Astrocyte (in vitro differentiated cells and primary cell): ENCODE data around the gene ADSS1. TPM values are rescaled to one million over a fixed set of nuclear protein-coding genes. Genes with fewer than 3 reads are reported as not detected.

Experiments
- DNase-seq: peaks from one replicate; pipeline ENCODE4 v3.0.0-alpha.2; 2010; ENCODE audit warnings: low read depth
- FAIRE-seq: peaks from 2 replicates; lab custom pipeline; 2011; peaks lifted over from hg19 to GRCh38; lab: Jason Lieb, UNC
- H2AFZ ChIP-seq: 2 replicates; pipeline ENCODE4 v1.6.0; 2012; ENCODE audit warnings: low read depth, low read length, inconsistent platforms
- H3K27ac ChIP-seq: 2 replicates; pipeline ENCODE4 v1.5.1; 2011; ENCODE audit warnings: low read depth, low read length, inconsistent platforms
- H3K27me3 ChIP-seq: 2 replicates; pipeline ENCODE4 v1.6.0; 2011; ENCODE audit warnings: low read length, inconsistent platforms; ENCODE audit not compliant: insufficient read depth
- H3K36me3 ChIP-seq: 2 replicates; pipeline ENCODE4 v1.5.1; 2011; ENCODE audit warnings: low read length, inconsistent platforms; ENCODE audit not compliant: insufficient read depth
- H3K4me1 ChIP-seq: 2 replicates; pipeline ENCODE4 v1.5.1; 2011; ENCODE audit warnings: low read length, inconsistent platforms; ENCODE audit not compliant: insufficient read depth
- H3K4me2 ChIP-seq: 2 replicates; pipeline ENCODE4 v1.6.0; 2012; ENCODE audit warnings: low read length, inconsistent platforms
- H3K4me3 ChIP-seq: 2 replicates; pipeline ENCODE4 v1.5.1; 2011; ENCODE audit warnings: low read depth, mild to moderate bottlenecking, low read length, inconsistent platforms; ENCODE audit not compliant: insufficient read depth
- H3K79me2 ChIP-seq: 2 replicates; pipeline ENCODE4 v1.6.0; 2012; ENCODE audit warnings: mild to moderate bottlenecking, low read length, inconsistent platforms; ENCODE audit not compliant: insufficient read depth
- H3K9ac ChIP-seq: 2 replicates; pipeline ENCODE4 v1.6.0; 2012; ENCODE audit warnings: mild to moderate bottlenecking, low read length, inconsistent platforms
- H3K9me3 ChIP-seq: 2 replicates; pipeline ENCODE4 v1.5.1; 2012; ENCODE audit warnings: low read depth, mild to moderate bottlenecking, low read length, inconsistent platforms; ENCODE audit not compliant: insufficient read depth
- H4K20me1 ChIP-seq: 2 replicates; pipeline ENCODE4 v1.6.0; 2012; ENCODE audit warnings: low read length, inconsistent platforms; ENCODE audit not compliant: insufficient read depth
- H3K27ac Mint-ChIP-seq: one replicate; pipeline ENCODE4 v1.8.0; 2021; ENCODE audit warnings: mild to moderate bottlenecking, mixed read lengths; ENCODE audit not compliant: unreplicated experiment
- H3K27me3 Mint-ChIP-seq: one replicate; pipeline ENCODE4 v1.8.0; 2021; ENCODE audit warnings: low read depth, mixed read lengths; ENCODE audit not compliant: unreplicated experiment
- H3K36me3 Mint-ChIP-seq: one replicate; pipeline ENCODE4 v1.8.0; 2021; ENCODE audit warnings: low read depth, mixed read lengths; ENCODE audit not compliant: unreplicated experiment
- H3K4me1 Mint-ChIP-seq: one replicate; pipeline ENCODE4 v1.8.0; 2021; ENCODE audit warnings: low read depth, mixed read lengths; ENCODE audit not compliant: unreplicated experiment
- H3K4me3 Mint-ChIP-seq: one replicate; pipeline ENCODE4 v1.8.0; 2021; ENCODE audit warnings: mild to moderate bottlenecking, moderate library complexity, mixed read lengths; ENCODE audit not compliant: unreplicated experiment
- H3K9me3 Mint-ChIP-seq: one replicate; pipeline ENCODE4 v1.8.0; 2021; ENCODE audit warnings: mild to moderate bottlenecking, mixed read lengths; ENCODE audit not compliant: unreplicated experiment
- CTCF ChIP-seq: IDR thresholded peaks from 2 replicates; pipeline ENCODE4 v1.5.1; 2011; ENCODE audit warnings: low read depth, mild to moderate bottlenecking, inconsistent platforms, low read length, moderate library complexity; ENCODE audit not compliant: insufficient read depth
- EZH2 ChIP-seq: IDR thresholded peaks from 2 replicates; pipeline ENCODE4 v1.6.1; 2012; ENCODE audit warnings: mild to moderate bottlenecking, low read length, inconsistent platforms; ENCODE audit not compliant: insufficient read depth
- total RNA-seq: library from RNA; stranded (reverse); gene quantifications from 2 replicates; pipeline ENCODE4 v1.2.1, GENCODE V29; 2021

The ADSS1 gene
- total RNA-seq, 1 donor from 2014 or later = 4.4 TPM

GRCh38 chr14:104708606-104709268, 15.3 kb upstream of the ADSS1 start:
- H3K9me3 ChIP-seq = no peaks in the 10 kb centered on the region
- H3K9ac ChIP-seq = no peak overlapping the region
- H2AFZ ChIP-seq = no peak overlapping the region
- DNase-seq (no peak), FAIRE-seq (no peak)
- Mint-ChIP-seq H3K27ac (no peak overlapping the region), H3K4me1 (peaks cover 4% of the 10 kb centered on the region), H3K9me3 (no peaks in the 10 kb centered on the region), H3K36me3 (peaks cover 13% of the 10 kb centered on the region), H3K27me3 (no peaks in the 10 kb centered on the region), H3K4me3 (no peak overlapping the region)
- TF ChIP-seq CTCF (peak; percentile 84), EZH2 (no peak)
- H4K20me1 ChIP-seq = peaks cover 18% of the 10 kb centered on the region
- no peaks in the 10 kb centered on the region for H3K79me2 ChIP-seq
- peaks cover 9% of the 10 kb centered on the region for H3K36me3 ChIP-seq
- no peak overlapping the region for H3K27ac ChIP-seq
- no peak overlapping the region for H3K4me2 ChIP-seq
- no peak overlapping the region for H3K4me3 ChIP-seq
- H3K4me1 ChIP-seq = peaks cover 9% of the 10 kb centered on the region
- no peaks in the 10 kb centered on the region for H3K27me3 ChIP-seq

GRCh38 chr14:104709387-104710039, 14.5 kb upstream of the ADSS1 start:
- no peaks in the 10 kb centered on the region for H3K27me3 ChIP-seq
- H3K4me1 ChIP-seq = peaks cover 9% of the 10 kb centered on the region
- peaks cover 6% of the 10 kb centered on the region for H3K36me3 ChIP-seq
- H3K27me3 Mint-ChIP-seq = no peaks in the 10 kb centered on the region
- TF ChIP-seq CTCF = no peak
- no peak for TF ChIP-seq EZH2
- DNase-seq (no peak), FAIRE-seq (no peak)
- H3K36me3 Mint-ChIP-seq = peaks cover 7% of the 10 kb centered on the region
- H3K79me2 ChIP-seq = no peaks in the 10 kb centered on the region
- H3K9me3 ChIP-seq = no peaks in the 10 kb centered on the region
- H3K27ac ChIP-seq = no peak overlapping the region
- no peak overlapping the region for H3K27ac Mint-ChIP-seq
- no peak overlapping the region for H2AFZ ChIP-seq
- peaks cover 4% of the 10 kb centered on the region for H3K4me1 Mint-ChIP-seq
- H3K4me3 ChIP-seq = no peak overlapping the region
- H4K20me1 ChIP-seq = peaks cover 18% of the 10 kb centered on the region
- H3K4me2 ChIP-seq = no peak overlapping the region
- no peak overlapping the region for H3K9ac ChIP-seq
- no peak overlapping the region for H3K4me3 Mint-ChIP-seq
- no peaks in the 10 kb centered on the region for H3K9me3 Mint-ChIP-seq
